PC-9 (cell line): ENCODE data around the gene P2RX6. TPM values are rescaled to one million over a fixed set of nuclear protein-coding genes. Genes with fewer than 3 reads are reported as not detected.

Source experiments
- BruUV-seq: library from RNA; stranded (reverse); fragments of 400-500 nt; replicated peaks from 2 replicates; lab custom pipeline; 2021; lab: Mats Ljungman, UMichigan
- CTCF ChIA-PET: fragments of 300-600 bp; sonication (Branson Sonifier 250); formaldehyde crosslinking; loops from one replicate; lab custom pipeline; 2022; ENCODE audit warnings: antibody characterized with exemption; lab: Charles Lee
- POLR2A ChIA-PET: fragments of 300-600 bp; sonication (Branson Sonifier 250); formaldehyde crosslinking; loops from one replicate; lab custom pipeline; 2022; ENCODE audit warnings: antibody characterized with exemption; ENCODE audit not compliant: unreplicated experiment; lab: Charles Lee
- DNase-seq, 2 experiments: peaks; one replicate each; pipeline versions ENCODE4 v3.0.0 to v3.0.0-alpha.2; 2015 to 2022; ENCODE audit warnings: mixed read lengths in 1 of 2
- H2AFZ ChIP-seq: fragments of 200-600 bp; sonication (generic); 2 replicates; pipeline ENCODE4 v1.8.1; 2017; ENCODE audit warnings: antibody characterized with exemption
- H3F3A ChIP-seq: fragments of 200-600 bp; sonication (generic); 2 replicates; pipeline ENCODE4 v1.8.1; 2017; ENCODE audit warnings: antibody characterized with exemption, mild to moderate bottlenecking, low read depth; ENCODE audit not compliant: insufficient read depth
- H3K27ac ChIP-seq: fragments of 200-600 bp; sonication (generic); 2 replicates; pipeline ENCODE4 v1.6.1; 2016; ENCODE audit warnings: mixed run types
- H3K27me3 ChIP-seq: fragments of 200-600 bp; sonication (generic); 2 replicates; pipeline ENCODE4 v1.6.1; 2016; ENCODE audit warnings: low read depth, mixed run types; ENCODE audit not compliant: insufficient read depth
- H3K36me3 ChIP-seq: fragments of 200-600 bp; sonication (generic); 2 replicates; pipeline ENCODE4 v1.6.1; 2016; ENCODE audit warnings: low read depth, mixed run types
- H3K4me1 ChIP-seq: fragments of 200-600 bp; sonication (generic); replicated peaks from 2 replicates; pipeline ENCODE4 v1.6.1; 2016; ENCODE audit warnings: mixed run types; ENCODE audit not compliant: insufficient read depth
- H3K4me2 ChIP-seq: fragments of 200-600 bp; sonication (generic); 2 replicates; pipeline ENCODE4 v1.6.1; 2017; ENCODE audit warnings: mixed run types
- H3K4me3 ChIP-seq: fragments of 200-600 bp; sonication (generic); 2 replicates; pipeline ENCODE4 v1.6.1; 2016; ENCODE audit warnings: mixed run types
- H3K79me2 ChIP-seq: fragments of 200-600 bp; sonication (generic); 2 replicates; pipeline ENCODE4 v1.6.1; 2017; ENCODE audit warnings: low read depth, mixed run types
- H3K9me2 ChIP-seq: fragments of 200-600 bp; sonication (generic); 2 replicates; pipeline ENCODE4 v1.8.1; 2017; ENCODE audit warnings: mild to moderate bottlenecking; ENCODE audit not compliant: insufficient read depth
- H3K9me3 ChIP-seq: fragments of 200-600 bp; sonication (generic); 2 replicates; pipeline ENCODE4 v1.8.1; 2016; ENCODE audit warnings: low read depth; ENCODE audit not compliant: insufficient read depth
- H4K20me1 ChIP-seq: fragments of 200-600 bp; sonication (generic); 2 replicates; pipeline ENCODE4 v1.8.1; 2017; ENCODE audit not compliant: insufficient read depth
- CTCF ChIP-seq: fragments of 200-600 bp; sonication (generic); conservative IDR thresholded peaks from 2 replicates; pipeline ENCODE4 v1.6.1; 2017; ENCODE audit warnings: mixed run types, antibody characterized with exemption, mild to moderate bottlenecking, moderate library complexity
- EZH2 ChIP-seq: fragments of 200-600 bp; sonication (generic); IDR thresholded peaks from 2 replicates; pipeline ENCODE4 v1.8.0; 2017; ENCODE audit warnings: antibody characterized with exemption, low read depth
- intact Hi-C: fragments of 100-400 bp; cut with micrococcal nuclease; formaldehyde crosslinking; loops from one replicate; pipeline ENCODE4 v1.10.0; 2022; ENCODE audit not compliant: unreplicated experiment
- total RNA-seq: library from RNA; stranded (reverse); gene quantifications from 2 replicates; pipeline ENCODE4 v1.2.3, GENCODE V29; 2021

The P2RX6 gene
- total RNA-seq, 1 experiment from 2014 or later: 2.7 TPM

GRCh38 chr22:20985720-20986119 lies 29.2 kb upstream of the P2RX6 start:
- intact Hi-C loops: no loop called here
- H3K27ac ChIP-seq: no peak overlapping the region
- POLR2A ChIA-PET: no interaction called here
- TF ChIP-seq EZH2: no peak
- no peak for TF ChIP-seq CTCF
- no peaks in the 10 kb centered on the region for H4K20me1 ChIP-seq
- H3K4me2 ChIP-seq: no peak overlapping the region
- H3K27me3 ChIP-seq: no peaks in the 10 kb centered on the region
- no peaks in the 10 kb centered on the region for H3F3A ChIP-seq
- no peak overlapping the region for H2AFZ ChIP-seq
- no peaks in the 10 kb centered on the region for H3K36me3 ChIP-seq
- DNase-seq: no peak
- no peaks in the 10 kb centered on the region for H3K79me2 ChIP-seq
- no peaks in the 10 kb centered on the region for H3K9me3 ChIP-seq
- H3K4me1 ChIP-seq: peaks cover 8% of the 10 kb centered on the region; the same call in 1 of the 2 replicates
- BruUV-seq: no TSS peak
- CTCF ChIA-PET: no interaction called here
- no peaks in the 10 kb centered on the region for H3K9me2 ChIP-seq
- no peak overlapping the region for H3K4me3 ChIP-seq

GRCh38 chr22:20986365-20986764 lies 28.6 kb upstream of the P2RX6 start:
- Histone ChIP-seq H3K4me3 (no peak overlapping the region), H3K9me3 (no peaks in the 10 kb centered on the region), H2AFZ (no peak overlapping the region), H3K4me1 (peaks cover 8% of the 10 kb centered on the region; the same call in 1 of the 2 replicates), H3K9me2 (no peaks in the 10 kb centered on the region), H3K4me2 (no peak overlapping the region), H3K27me3 (no peaks in the 10 kb centered on the region), H3K36me3 (no peaks in the 10 kb centered on the region), H3F3A (no peaks in the 10 kb centered on the region), H4K20me1 (no peaks in the 10 kb centered on the region), H3K79me2 (no peaks in the 10 kb centered on the region), H3K27ac (no peak overlapping the region)
- ChIA-PET CTCF (no interaction called here), POLR2A (no interaction called here)
- no peak for DNase-seq
- TF ChIP-seq CTCF (no peak), EZH2 (no peak)
- BruUV-seq: no TSS peak
- intact Hi-C loops: no loop called here

- H3K79me2 ChIP-seq: no peaks in the 10 kb centered on the region
- no peaks in the 10 kb centered on the region for H3K36me3 ChIP-seq
- no TSS peak for BruUV-seq
- H3K4me3 ChIP-seq: no peak overlapping the region
- H3K9me2 ChIP-seq: no peaks in the 10 kb centered on the region
- no peak overlapping the region for H3K4me2 ChIP-seq
- no peak overlapping the region for H2AFZ ChIP-seq
- no peak for DNase-seq
- TF ChIP-seq EZH2 (no peak), CTCF (no peak)
- no peaks in the 10 kb centered on the region for H3F3A ChIP-seq
- intact Hi-C loops: no loop called here
- ChIA-PET CTCF (no interaction called here), POLR2A (no interaction called here)
- no peaks in the 10 kb centered on the region for H4K20me1 ChIP-seq
- H3K27ac ChIP-seq: no peak overlapping the region
- no peaks in the 10 kb centered on the region for H3K27me3 ChIP-seq
- H3K4me1 ChIP-seq: peaks cover 8% of the 10 kb centered on the region; the same call in 1 of the 2 replicates
- no peaks in the 10 kb centered on the region for H3K9me3 ChIP-seq
Measured at GRCh38 chr22:20987375-20987774, 27.6 kb upstream of the P2RX6 start.
